ENCODE results near the gene ZACN. TPM values are rescaled to one million over a fixed set of nuclear protein-coding genes. Genes with fewer than 3 reads are reported as not detected.

The ZACN gene
- total RNA-seq, 1 donor from 2014 or later = not detected

DNA sequence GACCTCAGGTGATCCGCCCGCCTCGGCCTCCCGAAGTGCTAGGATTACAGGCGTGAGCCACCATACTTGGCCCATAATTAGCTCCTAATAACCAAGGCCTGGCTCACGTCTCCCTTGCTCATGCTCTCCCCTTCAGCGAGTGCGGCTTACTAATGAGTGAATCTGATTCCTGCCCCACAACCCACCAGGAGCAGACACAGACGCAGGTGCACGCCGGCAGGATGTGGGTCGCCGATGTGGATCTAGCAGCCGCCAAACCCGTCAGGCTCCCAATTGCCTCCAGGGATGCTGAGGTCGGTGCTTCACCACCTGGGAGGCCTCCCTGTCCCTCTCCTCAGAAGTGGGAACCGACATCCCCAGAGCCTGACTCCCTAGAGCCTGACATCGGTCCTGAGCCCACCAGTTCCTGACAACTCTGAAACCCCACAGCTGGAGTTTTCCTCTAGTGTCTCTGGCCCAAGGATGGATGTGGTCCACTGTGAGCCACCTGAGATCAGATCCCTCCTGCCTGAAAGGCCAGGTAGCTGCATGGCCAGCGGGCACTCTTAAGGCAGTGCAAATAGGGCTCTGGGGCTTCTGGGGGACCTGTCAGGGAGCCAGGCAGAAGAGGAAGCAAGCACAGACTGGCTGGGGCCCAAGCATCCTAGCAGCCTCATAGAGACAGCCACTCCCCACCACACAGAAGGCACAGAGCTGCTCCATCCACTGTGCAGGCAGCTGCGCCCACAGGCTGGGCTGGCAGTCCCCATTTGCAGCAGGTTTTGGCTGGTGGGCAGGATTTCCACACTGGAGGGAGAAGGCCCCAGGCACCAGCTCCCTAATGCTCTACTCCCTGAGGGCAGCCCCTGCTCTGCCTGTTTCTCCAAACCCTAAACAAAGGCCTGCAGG is 13.8 kb downstream of the ZACN start:
- DNase-seq (ENCODE audit: missing footprints) (no peak), ATAC-seq (no peak)
- intact Hi-C loops (cut with DNase I) = no loop called here

DNA sequence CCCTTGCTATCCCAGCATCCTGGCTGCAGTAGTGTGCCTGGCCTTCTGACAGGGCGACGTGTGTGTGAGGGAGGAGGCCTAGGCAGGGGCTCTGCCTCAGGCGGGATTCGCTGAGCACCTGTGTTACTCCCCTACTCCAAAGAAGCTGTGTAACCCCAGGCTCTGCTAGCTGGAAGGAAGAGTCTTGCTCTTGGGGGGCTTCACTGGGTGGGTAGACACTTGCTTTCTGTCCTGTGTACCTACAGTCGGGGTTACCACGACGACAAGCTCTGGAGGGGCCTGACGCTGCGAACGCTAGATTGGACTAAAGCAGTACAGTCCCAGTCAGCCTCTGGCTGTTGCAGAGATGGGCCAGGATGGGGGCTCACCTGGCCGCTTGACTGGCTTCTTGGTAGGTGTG is 15.1 kb downstream of the ZACN start:
- intact Hi-C loops (cut with DNase I) = no loop called here
- ATAC-seq = no peak

DNA sequence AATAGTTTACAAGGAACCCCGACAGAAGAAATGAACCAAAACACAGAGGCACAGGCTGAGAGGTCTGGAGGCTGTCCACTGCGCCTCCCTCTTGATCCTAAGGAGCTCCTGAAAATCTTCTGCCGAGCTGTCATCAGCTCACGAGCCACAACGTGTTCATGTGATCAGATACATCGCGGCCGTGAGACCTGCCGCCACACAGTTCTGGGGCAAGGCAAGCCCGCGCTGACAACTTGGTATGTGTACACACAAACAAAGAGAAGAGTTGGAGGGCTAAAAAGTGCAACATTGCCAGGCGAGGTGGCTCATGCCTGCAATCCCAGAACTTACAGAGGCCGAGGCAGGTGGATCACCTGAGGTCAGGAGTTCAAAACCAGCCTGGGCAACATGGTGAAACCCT is 17.0 kb downstream of the ZACN start:
- DNase-seq (ENCODE audit: missing footprints) = no peak
- intact Hi-C loops (cut with DNase I) = no loop called here
- no peak for ATAC-seq

More for the DNA sequence above, 15.1 kb downstream of the ZACN start:
- DNase-seq (ENCODE audit: missing footprints) = no peak

DNA sequence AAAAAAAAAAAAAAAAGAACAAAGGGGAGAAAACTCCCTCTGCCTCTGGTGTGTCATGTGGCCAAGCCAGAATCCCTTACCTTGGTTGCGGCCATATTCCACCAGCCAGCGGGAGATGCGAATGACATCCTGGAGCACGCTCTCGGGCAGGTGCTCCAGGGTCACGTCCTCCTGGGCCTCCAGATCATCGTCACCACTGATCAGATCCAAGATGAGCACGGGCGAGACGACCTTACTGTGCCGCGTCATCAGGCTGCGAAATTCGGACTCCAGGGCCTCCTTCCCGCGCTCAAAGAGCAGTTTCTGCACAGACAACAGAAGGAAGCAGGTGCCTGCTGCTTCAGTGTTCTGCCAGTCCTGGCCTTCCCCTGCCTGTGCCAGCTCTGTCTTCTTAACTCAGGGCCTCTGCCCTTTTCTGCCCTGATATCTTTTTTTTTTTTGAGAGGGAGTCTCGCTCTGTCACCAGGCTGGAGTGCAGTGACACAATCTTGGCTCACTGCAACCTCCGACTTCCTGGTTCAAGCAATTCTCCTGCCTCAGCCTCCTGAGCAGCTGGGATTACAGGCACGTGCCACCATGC is 18.8 kb downstream of the ZACN start:
- ATAC-seq (no peak), DNase-seq (ENCODE audit: missing footprints) (no peak)
- intact Hi-C loops (cut with DNase I) = no loop called here

DNA sequence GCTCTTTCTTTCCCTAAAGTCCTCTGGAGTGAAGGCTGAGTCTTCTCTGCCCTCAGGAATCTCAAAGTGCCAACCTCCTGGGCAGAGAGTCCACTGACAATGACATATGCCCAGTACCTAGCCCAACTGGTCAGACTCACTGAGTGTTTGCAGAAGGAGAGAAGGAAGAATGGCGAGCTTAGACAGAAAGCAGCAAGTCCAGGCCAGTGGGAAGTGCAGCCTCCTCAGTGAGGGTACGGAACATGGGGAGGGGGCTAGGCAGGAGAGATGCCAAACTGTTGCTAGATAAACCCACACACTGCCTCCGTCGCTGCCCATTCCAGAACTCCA is 23.9 kb downstream of the ZACN start:
- no peak for ATAC-seq
- intact Hi-C loops (cut with DNase I) = no loop called here

DNA sequence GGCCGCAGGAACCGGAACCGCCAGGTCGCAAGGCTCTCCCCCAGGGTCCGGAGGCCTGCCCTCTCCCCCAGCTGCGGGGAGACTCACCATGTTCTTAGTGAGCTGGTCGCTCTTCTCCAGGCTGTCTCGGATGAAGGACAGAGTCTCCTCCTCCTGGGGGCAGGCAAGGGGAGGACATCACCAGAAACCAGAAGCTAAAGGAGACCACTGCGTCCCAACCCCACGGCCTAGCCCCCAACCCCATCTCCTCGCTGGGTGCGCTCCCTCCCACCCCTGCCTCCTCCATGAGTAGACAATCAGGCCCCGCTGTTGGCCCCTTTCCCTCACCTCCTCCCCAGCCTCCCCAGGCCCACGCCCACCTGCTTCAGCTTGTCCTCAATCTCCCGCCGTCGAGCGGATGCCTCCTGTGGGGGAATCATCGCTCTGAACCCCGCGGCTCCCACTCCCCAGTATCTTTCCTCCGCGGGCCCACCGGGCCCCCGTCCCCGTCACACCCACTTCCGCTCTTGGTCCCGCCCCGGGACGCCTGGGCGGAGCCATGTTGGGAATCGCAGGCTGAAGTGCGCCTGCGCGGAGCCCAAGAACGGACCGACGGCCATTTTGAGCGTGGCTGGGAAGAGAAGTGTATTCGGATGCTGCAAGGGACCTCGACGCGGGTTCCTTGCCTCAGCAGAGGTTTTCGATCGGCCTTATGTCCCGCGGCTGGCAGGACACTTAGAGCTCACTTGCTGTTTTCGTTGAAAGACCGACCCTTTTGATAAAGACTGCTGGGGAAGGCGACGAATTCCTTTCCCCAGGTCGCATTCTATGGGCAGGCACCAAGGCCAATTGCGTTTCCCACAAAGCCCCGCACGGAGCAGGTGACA is 24.5 kb downstream of the ZACN start, which contains the start of gene EXOC7:
Gene EXOC7 (minus strand): TSS at position 514 of the 866 bp plus-strand sequence. CDS start 95 bp downstream, at position 419.
- intact Hi-C loops (cut with DNase I) = no loop called here
- DNase-seq (ENCODE audit: missing footprints) (peak; percentile 98), ATAC-seq (peak; percentile 96)

More for the DNA sequence above, 23.9 kb downstream of the ZACN start:
- DNase-seq (ENCODE audit: missing footprints) = no peak

DNA sequence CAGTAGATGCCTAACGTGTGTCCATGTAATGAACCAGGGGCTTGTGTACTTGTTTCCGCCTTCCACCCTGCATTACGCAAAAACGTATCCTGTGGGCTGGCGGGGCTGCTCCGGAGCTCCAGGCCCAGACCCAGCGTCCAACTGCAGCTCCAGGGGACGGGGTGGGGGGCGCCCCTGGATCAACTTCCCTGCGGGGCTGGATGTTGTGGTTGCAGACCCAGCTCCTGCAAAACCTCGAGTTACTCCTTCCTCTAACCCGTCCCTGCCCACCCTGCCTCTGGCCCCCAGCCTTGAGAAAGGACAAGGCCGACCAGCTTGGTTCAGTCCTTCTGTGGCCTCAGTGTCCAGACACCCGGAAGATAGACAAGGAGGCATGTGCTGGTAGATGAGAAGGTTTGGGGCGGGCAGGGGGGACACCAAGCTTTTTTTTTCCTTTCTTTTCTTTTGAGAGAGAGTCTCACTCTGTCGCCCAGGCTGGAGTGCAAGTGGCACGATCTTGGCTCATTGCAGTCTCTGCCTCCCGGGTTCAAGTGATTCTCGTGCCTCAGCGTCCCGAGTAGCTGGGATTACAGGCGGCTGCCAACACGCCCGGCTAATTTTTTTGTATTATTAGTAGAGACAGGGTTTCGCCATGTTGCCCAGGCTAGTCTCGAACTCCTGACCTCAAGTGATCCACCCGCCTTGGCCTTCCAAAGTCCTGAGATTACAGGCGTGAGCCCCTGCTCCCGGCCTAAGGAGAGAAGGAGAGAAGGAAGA is 25.3 kb downstream of the ZACN start:
- no peak for DNase-seq (ENCODE audit: missing footprints)
- intact Hi-C loops (cut with DNase I) = no loop called here
- ATAC-seq = no peak

DNA sequence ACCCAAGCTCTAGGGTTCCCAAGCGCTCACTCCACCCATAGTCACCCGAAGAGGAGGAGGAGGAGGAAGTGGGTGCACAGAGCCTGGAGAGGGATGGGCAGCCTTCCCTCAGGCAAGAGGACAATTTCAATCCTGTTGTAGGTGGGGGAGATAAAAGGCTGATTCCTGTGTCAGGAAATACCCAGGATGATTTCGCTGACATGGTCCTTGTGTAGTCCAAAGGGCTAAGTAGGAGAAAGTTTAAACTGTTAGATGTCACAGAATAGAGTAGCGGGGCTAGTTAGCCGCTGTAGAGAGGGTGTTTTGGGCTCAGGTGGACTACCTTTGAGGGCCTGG is 25.9 kb downstream of the ZACN start:
- ATAC-seq = no peak

DNA sequence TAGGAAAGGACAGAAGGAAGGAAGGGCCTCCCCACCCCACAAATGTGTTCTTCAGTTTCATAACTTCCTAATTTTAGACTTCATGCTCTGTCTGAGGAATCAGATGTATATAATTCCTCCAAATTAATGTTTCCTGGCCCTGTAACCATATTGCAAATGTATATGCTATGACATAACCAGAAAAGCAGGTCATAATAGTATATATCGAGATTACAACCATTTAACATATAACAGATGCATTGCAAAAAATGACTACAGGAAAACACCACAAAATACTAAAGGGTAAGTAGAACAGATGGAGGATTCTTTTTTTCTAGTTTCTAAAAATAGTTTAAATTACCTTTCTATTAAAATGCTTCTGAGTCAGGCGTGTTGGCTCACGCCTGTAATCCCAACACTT is 27.7 kb downstream of the ZACN start:
- intact Hi-C loops (cut with DNase I) = no loop called here
- no peak for DNase-seq (ENCODE audit: missing footprints)
- no peak for ATAC-seq

More for the DNA sequence above, 25.9 kb downstream of the ZACN start:
- DNase-seq (ENCODE audit: missing footprints) = no peak
- intact Hi-C loops (cut with DNase I) = no loop called here

DNA sequence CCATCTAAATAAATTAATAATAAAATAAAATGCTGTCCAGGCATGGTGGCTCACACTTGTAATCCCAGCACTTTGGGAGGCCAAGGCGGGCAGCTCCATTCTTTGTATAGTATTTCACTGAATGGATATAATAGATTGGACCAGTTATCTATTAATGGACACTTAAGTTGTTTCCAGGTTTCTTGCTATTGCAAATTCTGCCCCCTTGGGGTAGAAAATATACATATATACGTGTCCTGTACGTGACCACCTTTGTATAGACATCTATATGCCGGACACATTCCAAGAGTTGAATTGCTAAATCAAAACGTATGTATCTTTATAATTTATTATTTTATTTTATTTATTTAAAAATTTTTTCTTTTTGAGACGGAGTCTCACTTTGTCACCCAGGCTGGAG is 28.5 kb downstream of the ZACN start:
- ATAC-seq = no peak
- intact Hi-C loops (cut with DNase I) = no loop called here
- DNase-seq (ENCODE audit: missing footprints) = no peak

DNA sequence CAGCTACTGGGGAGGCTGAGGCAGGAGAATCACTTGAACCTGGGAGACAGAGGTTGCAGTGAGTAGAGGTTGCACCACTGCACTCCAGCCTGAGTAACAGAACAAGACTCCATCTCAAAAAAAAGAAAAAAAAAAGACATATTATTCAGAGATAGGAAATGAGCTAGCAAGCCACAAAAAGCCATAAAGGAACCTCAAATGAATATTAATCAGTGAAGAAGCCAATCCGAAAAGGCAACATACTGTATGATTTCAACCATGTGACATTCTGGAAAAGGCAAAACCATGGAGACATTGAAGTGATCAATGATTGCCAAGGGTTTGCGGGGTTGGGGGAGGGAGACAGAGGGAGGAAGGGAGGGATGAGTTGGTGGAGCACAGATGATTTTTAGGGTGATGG is 33.0 kb downstream of the ZACN start:
- intact Hi-C loops (cut with DNase I) = no loop called here
- no peak for DNase-seq (ENCODE audit: missing footprints)
- no peak for ATAC-seq

DNA sequence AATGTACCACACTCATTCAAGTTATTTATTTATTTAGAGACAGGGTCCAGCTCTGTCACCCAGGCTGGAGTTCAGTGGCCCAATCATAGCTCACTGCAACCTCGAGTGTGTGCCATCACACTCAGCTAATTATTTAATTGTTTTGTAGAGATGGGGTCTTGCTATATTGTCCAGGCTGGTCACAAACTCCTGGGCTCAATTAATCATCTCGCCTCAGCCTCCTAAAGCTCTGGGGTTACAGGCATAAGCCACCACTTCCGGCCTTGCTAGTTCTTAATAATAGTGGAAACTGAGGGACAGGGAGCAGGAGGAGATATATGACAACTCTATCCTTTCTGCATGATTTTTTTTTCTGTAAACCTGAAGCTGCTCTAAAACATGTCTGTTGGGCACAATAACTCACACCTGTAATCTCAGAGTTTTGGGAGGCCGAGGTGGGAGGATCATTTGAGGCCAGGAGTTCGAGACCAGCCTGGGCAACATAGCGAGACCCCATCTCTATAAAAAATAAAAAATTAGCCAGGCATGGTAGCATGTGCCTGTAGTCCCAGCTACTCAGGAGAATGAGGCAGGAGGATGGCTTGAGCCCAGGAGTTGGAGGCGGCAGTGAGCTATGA is 36.3 kb downstream of the ZACN start:
- ATAC-seq (no peak), DNase-seq (ENCODE audit: missing footprints) (no peak)
- intact Hi-C loops (cut with DNase I) = no loop called here

DNA sequence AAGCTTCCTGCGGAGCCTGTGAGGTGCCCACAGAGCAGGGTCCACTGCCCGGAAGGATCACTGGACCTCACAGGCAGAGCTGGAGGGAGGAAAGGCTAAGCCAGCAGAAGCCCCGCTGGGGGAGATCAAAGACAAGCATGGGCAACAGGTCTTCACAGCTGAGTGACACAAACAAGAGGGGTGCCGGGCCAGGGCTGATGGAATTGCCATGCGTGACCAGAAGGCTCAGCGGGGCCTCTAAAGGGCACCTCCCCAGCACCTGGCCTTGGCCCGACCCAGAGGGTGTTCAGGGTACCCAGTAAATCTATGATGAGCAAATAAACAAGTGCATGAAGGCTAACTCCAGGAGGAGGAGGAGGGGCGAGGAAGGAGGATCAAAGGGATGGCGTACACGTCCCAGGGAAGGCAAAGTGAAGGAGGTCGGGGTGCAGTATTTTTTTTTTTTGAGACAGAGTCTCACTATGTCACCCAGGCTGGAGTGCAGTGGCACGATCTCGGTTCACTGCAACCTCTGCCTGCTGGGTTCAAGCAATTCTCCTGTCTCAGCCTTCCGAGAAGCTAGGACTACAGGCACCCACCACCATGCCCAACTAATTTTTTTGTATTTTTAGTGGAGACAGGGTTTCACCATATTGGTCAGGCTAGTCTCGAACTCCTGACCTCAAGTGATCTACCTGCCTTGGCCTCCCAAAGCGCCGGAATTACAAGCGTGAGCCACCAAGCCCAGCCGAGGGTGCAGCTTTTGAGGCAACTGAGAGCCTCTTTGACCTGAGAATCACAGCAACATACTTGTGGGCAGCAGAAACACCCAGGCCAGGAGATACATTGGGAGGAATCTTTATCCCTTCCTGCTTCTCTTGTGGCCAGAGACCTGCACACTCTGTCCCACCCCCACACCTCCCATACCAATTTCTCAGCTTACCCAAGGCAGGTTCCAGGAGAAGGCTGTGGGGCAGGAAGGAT is 40.7 kb downstream of the ZACN start:
- DNase-seq (ENCODE audit: missing footprints) (no peak), ATAC-seq (no peak)
- intact Hi-C loops (cut with DNase I) = loop anchor here (2.0 kb wide), 1 partner anchor 63 kb away; no protein-coding TSS in a partner anchor

DNA sequence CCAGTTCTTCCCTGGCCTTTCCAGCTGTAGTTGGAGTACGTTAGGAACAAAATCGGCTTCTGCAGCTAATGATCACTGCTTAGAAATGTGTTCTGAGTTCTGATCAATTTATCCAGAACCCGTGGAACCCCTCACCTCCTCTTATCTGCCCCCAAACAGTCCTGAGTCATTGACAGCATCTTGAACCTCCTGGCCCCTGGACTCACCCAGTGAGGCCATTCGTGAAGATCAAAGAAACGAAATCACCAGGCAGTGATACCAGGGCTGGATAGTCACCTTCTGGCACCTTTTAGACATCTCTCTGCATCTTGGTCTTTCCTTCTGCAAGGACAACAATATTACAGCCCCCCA is 41.7 kb downstream of the ZACN start:
- ATAC-seq = no peak
- intact Hi-C loops (cut with DNase I) = loop anchor here (1.0 to 2.0 kb wide), 3 partner anchors 62 to 179 kb away; no protein-coding TSS in a partner anchor

DNA sequence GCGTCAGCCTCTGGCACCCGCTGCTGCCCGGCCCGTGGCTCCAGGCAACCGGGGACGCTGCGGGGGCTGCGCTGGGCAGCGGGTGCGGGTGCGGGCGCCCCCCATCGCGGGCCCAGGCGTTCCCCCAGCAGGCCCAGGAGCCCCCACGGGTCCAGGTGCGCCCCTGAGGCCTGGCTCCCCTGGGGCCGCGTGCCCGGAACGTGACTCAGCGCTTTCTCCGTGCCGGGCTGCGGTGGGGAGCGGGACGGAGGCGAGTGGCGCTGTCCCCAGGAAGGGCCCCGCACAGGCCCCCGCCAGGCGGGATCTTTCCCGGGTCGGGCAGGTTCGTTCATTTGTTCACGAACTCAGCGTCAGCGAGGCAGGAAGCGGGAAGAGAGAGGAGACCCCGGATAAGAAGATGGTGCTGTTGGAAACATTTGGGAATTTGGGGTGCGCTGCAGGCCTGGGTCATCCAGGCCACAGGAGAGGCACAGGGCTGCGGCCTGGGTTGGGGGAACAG is 43.0 kb downstream of the ZACN start:
- DNase-seq (ENCODE audit: missing footprints) (no peak), ATAC-seq (peak; percentile 47)
- intact Hi-C loops (cut with DNase I) = loop anchor here (1.0 to 2.0 kb wide), 3 partner anchors 61 to 177 kb away; no protein-coding TSS in a partner anchor

More for the DNA sequence above, 41.7 kb downstream of the ZACN start:
- no peak for DNase-seq (ENCODE audit: missing footprints)

DNA sequence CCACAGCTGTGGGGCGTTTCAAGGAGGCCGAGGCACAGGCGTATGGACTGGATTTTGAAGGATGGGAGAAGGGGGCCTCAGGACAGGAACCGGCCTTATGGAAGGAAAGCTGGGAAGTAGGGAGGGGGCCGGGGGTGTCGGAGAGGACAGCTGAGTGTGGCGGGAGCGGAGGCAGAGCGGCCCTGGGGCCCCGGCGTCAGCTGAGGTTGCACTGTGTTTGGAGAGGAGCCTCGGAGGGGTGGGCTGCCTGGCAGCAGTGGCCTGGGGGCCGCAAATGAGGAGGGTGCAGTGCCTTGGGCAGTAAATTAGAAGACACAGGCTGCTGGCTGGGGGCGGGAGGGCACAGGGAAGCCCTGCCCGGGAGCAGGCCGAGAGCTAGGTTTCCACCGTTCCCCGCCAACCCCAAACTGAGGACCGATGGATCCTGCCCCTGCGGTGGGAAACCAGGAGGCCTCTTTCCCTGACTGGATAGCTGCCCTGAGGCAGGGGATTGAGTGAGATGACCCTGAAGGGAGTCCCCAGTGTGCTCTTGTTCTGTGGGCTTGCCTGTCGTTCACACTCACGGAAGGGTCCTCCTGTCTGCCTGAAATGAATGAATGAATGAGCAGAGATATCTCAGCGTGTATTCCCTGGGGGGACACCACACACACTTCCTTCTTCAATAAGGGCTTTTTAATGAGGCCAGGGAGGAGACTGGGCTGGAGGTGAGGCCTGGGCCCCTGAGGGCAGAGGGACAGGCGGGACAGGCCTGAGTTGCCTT is 43.6 kb downstream of the ZACN start:
- ATAC-seq (no peak), DNase-seq (ENCODE audit: missing footprints) (no peak)
- intact Hi-C loops (cut with DNase I) = no loop called here

DNA sequence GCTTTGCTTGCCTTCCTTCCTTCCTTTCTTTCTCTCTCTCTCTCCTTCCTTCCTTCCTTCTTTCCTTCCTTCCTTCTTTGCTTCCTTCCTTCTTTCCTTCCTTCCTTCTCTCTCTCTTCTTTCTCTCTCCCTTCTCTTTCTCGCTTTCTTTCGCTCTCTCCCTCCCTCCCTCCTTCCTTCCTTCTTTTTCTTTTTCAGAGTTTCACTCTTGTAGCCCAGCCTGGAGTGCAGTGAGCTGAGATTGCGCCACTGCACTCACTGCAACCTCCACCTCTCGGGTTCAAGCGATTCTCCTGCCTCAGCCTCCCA is 44.2 kb downstream of the ZACN start:
- DNase-seq (ENCODE audit: missing footprints) (no peak), ATAC-seq (no peak)
- intact Hi-C loops (cut with DNase I) = no loop called here

All from Right ventricle myocardium inferior (tissue), 1 donor.